Subcutaneous abdominal adipose tissue (tissue), 5 donors: ENCODE results near the gene EIF5A.

ENCODE experiments used
- H3K27ac ChIP-seq: one replicate; pipeline ENCODE4 v1.7.0; 2013; ENCODE audit warnings: low read depth, mild to moderate bottlenecking, inconsistent platforms, low read length, moderate library complexity
- H3K27me3 ChIP-seq, 5 donors: one replicate each; pipeline ENCODE4 v1.7.0; 2013; ENCODE audit warnings: low read length in 5 of 5, inconsistent platforms in 1 of 5; ENCODE audit not compliant: control insufficient read depth in 5 of 5, insufficient read depth in 4 of 5
- H3K36me3 ChIP-seq, 5 donors: one replicate each; pipeline ENCODE4 v1.7.0; 2013; ENCODE audit warnings: low read length in 5 of 5; ENCODE audit not compliant: control insufficient read depth in 5 of 5, insufficient read depth in 5 of 5
- H3K4me1 ChIP-seq, 5 donors: one replicate each; pipeline ENCODE4 v1.7.0; 2013; ENCODE audit warnings: low read length in 5 of 5, mild to moderate bottlenecking in 3 of 5, moderate library complexity in 1 of 5; ENCODE audit not compliant: control insufficient read depth in 5 of 5, insufficient read depth in 5 of 5
- H3K4me3 ChIP-seq, 5 donors: one replicate each; pipeline ENCODE4 v1.7.0; 2013; ENCODE audit warnings: low read length in 5 of 5, low read depth in 1 of 5
- H3K9ac ChIP-seq, 5 donors: one replicate each; pipeline ENCODE4 v1.7.0; 2013; ENCODE audit warnings: low read length in 5 of 5, mild to moderate bottlenecking in 4 of 5, moderate library complexity in 3 of 5
- H3K9me3 ChIP-seq, 5 donors: one replicate each; pipeline ENCODE4 v1.7.0; 2013; ENCODE audit warnings: low read length in 5 of 5; ENCODE audit not compliant: control insufficient read depth in 5 of 5
- donor health status: healthy.
- donor health status: healthy.
- donor health status: healthy.
- donor health status: healthy.
- donor health status: healthy.

The EIF5A gene

DNA sequence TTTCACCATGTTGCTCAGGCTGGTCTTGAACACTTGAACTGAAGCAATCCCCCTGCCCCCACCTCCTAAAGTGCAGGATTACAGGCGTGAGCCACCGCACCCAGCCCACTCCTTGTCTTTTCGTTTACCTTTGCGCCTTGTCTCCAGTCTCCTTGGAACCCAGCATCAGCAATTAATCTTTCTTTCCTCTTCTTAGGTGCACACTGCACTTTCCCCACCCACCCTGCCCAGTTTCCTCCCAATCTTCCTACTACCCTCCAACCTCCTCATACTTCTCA, 43.7 kb upstream of the EIF5A start:
- Histone ChIP-seq H3K4me3 (peak overlapping the region in 1 of 5 donors; percentile 68), H3K36me3 (peaks cover 0 to 10% (median 7%) of the 10 kb centered on the region in 5 donors), H3K4me1 (peaks cover 0 to 46% (median 38%) of the 10 kb centered on the region in 5 donors), H3K9me3 (no peaks in the 10 kb centered on the region), H3K27ac (no peak overlapping the region), H3K27me3 (peaks cover 0 to 22% (median 14%) of the 10 kb centered on the region in 5 donors), H3K9ac (no peak overlapping the region)

DNA sequence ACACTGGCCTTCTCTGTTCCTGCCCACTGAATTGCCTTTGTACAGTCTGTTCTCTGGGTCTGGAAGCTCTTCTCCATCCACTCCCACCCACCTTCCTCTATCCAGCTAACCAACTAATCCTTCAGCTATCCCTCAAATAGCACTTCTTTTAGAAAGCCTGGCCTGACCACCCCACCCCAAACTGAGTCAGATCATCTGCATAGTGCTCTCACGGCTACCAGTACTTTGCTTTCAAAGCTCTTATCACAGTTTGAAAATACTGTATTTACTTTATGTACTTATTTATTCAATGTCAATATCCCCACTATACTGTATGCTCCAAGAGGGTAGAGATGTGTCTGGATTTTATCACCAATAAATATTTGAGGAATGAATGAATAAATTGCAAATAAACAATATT, 40.6 kb upstream of the EIF5A start:
- peaks cover 0 to 19% (median 14%) of the 10 kb centered on the region in 5 donors for H3K27me3 ChIP-seq
- H3K4me3 ChIP-seq: no peak overlapping the region
- H3K9me3 ChIP-seq: no peaks in the 10 kb centered on the region
- peaks cover 0 to 29% (median 21%) of the 10 kb centered on the region in 5 donors for H3K4me1 ChIP-seq
- H3K27ac ChIP-seq: no peak overlapping the region
- H3K9ac ChIP-seq: no peak overlapping the region
- H3K36me3 ChIP-seq: no peaks in the 10 kb centered on the region

DNA sequence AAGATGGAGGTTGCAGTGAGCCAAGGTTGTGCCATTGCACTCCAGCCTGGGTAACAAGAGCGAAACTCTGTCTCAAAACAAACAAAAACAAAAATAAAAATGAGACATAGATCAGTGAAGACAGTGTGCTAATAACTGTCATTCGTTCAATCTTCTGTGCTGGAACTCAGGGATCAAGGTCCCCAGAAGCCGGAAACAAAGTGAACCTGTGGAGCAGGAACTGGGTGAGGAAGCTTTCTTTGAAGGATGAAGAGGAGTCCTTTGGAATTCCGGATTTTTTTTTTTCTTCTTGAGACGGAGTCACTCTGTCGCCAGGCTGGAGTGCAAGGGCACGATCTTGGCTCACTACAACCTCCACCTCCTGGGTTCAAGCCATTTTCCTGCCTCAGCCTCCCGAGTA, 28.0 kb upstream of the EIF5A start:
- Histone ChIP-seq H3K27me3 (peaks cover 0 to 15% (median 0%) of the 10 kb centered on the region in 5 donors), H3K9me3 (no peaks in the 10 kb centered on the region), H3K9ac (no peak overlapping the region), H3K36me3 (peaks cover 0 to 9% (median 6%) of the 10 kb centered on the region in 5 donors), H3K4me1 (peaks cover 7 to 47% (median 30%) of the 10 kb centered on the region in 5 donors), H3K4me3 (no peak overlapping the region), H3K27ac (no peak overlapping the region)

DNA sequence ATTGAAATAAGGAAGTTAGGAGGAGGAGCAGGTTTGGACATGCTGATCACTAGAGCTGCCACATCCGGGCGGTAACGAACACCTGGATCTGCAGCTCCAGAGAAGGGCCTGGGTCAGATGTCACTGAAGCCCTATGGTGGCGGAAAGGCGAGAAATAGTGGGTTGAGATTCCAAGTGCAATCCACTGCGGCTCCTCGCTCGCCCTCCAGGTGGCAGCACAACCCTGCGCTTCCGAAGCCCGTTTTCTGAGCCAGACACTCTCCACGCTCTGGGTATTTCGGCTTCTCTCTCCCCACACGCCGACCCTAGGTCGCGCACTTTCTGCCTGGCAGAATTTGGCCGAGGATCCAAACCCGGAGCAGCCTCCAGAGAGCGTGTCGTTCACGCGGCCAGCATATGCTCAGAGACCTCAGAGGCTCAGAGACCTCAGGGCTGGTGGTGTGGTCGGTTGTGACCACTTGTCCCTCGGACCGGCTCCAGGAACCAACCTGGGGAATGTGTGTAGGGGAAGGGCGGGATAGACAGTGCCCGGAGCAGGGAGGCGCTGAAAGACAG, 26.8 kb upstream of the EIF5A start:
- Histone ChIP-seq H3K9me3 (no peaks in the 10 kb centered on the region), H3K4me3 (peak overlapping the region in 4 of 5 donors; percentile 54 to 69 (median 61)), H3K9ac (peak overlapping the region in 4 of 5 donors; percentile 28 to 70 (median 62)), H3K36me3 (peaks cover 0 to 20% (median 17%) of the 10 kb centered on the region in 5 donors), H3K27ac (peak overlapping the region; percentile 90), H3K4me1 (peaks cover 7 to 55% (median 30%) of the 10 kb centered on the region in 5 donors), H3K27me3 (peaks cover 0 to 15% (median 0%) of the 10 kb centered on the region in 5 donors)

DNA sequence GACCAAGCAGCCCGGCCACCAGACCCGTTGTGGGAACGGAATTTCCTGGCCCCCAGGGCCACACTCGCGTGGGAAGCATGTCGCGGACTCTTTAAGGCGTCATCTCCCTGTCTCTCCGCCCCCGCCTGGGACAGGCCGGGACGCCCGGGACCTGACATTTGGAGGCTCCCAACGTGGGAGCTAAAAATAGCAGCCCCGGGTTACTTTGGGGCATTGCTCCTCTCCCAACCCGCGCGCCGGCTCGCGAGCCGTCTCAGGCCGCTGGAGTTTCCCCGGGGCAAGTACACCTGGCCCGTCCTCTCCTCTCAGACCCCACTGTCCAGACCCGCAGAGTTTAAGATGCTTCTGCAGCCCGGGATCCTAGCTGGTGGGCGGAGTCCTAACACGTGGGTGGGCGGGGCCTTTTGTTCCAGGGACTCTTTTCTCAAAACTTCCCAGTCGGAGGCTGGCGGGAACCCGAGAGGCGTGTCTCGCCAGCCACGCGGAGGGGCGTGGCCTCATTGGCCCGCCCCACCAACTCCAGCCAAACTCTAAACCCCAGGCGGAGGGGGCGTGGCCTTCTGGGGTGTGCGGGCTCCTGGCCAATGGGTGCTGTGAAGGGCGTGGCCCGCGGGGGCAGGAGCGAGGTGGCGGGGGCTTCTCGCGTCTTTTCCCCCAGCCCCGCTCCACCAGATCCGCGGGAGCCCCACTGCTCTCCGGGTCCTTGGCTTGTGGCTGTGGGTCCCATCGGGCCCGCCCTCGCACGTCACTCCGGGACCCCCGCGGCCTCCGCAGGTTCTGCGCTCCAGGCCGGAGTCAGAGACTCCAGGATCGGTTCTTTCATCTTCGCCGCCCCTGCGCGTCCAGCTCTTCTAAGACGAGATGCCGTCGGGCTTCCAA, 26.1 kb upstream of the EIF5A start, which contains the start of gene SLC2A4:
Gene SLC2A4, plus strand, starts transcription at position 645 of the 879 bp plus-strand sequence. Its CDS starts 217 bp downstream, at position 862.
- no peaks in the 10 kb centered on the region for H3K9me3 ChIP-seq
- H3K4me3 ChIP-seq: peak within 1 kb of the TSS; percentile 54 to 69 (median 68)
- H3K4me1 ChIP-seq: peaks cover 7 to 61% (median 30%) of the 10 kb centered on the region in 5 donors
- H3K27ac ChIP-seq: peak within 1 kb of the TSS; percentile 90
- H3K27me3 ChIP-seq: peaks cover 0 to 15% (median 0%) of the 10 kb centered on the region in 5 donors
- peak within 1 kb of the TSS; percentile 28 to 77 (median 55) for H3K9ac ChIP-seq
- peaks cover 0 to 28% (median 24%) of the 10 kb centered on the region in 5 donors for H3K36me3 ChIP-seq

DNA sequence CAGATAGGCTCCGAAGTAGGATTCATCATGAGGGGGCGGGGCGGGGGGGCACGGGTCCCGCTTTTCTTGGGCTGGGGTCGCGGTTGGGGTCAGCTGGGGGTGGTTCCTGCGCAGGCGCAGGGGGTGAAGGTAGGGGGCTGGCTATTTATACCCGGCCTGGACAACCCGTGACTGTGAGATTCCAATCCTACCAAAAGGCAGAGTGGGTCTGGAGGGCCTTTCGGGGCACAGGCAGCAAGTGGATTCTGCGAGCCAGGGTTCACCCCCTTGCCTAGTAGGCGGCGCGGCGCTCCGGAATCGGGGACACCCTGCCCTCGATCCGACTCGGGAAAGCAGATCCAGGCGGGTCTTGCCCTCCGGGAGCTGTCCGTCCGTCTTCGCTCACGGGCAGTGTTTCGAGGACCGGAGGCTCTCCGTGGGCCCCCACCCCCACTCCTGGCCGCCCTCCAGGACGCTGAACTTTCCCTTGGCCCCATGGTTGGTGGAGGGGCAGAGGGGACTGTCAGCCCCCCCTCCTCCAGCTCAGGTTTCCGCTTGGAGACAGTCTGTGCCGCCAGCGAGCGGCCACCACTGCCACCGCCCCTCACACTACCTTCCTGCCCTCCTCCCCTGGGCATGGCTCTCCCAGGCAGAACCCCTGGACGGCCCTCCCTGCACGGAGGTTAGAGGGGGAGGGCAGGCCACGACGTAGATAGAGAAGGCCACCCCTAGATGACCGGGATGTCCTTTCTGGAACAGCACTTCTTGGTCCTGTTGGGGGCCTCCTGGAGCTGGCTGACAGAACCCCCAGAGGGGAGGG, 25.3 kb upstream of the EIF5A start:
- Histone ChIP-seq H3K4me1 (peaks cover 7 to 61% (median 30%) of the 10 kb centered on the region in 5 donors), H3K9ac (peak overlapping the region in 4 of 5 donors; percentile 23 to 77 (median 61))

DNA sequence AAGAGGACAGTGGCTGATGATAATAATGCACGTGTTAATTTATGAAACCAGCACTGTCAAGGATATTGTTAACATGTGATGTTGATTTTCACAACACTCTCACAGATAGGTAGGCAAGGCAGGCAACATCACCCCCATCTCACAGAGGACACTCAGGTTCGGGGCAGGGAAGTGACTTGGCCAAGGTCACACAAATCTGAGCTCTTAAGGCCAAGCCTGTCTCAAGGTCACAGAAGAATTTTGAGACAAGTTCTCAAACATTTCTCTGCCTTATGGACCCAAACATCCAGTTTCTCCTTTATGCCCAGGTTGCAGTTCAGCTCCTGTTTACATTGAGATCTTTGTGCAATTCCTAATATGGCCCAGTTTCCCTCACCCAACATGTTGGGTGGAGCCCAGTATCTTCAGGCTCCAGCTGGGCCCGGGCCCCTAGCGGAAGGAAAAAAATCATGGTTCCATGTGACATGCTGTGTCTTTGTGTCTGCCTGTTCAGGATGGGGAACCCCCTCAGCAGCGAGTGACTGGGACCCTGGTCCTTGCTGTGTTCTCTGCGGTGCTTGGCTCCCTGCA, 24.6 kb upstream of the EIF5A start:
- H3K9ac ChIP-seq: peak overlapping the region in 3 of 5 donors; percentile 23 to 77 (median 70)
- H3K4me3 ChIP-seq: peak overlapping the region; percentile 54 to 69 (median 68)
- peak overlapping the region; percentile 90 for H3K27ac ChIP-seq
- H3K27me3 ChIP-seq: peaks cover 0 to 15% (median 0%) of the 10 kb centered on the region in 5 donors
- H3K9me3 ChIP-seq: no peaks in the 10 kb centered on the region
- peaks cover 0 to 38% (median 31%) of the 10 kb centered on the region in 5 donors for H3K36me3 ChIP-seq
- peaks cover 7 to 61% (median 30%) of the 10 kb centered on the region in 5 donors for H3K4me1 ChIP-seq

More for the DNA sequence above, 25.3 kb upstream of the EIF5A start:
- H3K27me3 ChIP-seq: peaks cover 0 to 15% (median 0%) of the 10 kb centered on the region in 5 donors
- H3K9me3 ChIP-seq: no peaks in the 10 kb centered on the region
- H3K36me3 ChIP-seq: peaks cover 0 to 33% (median 28%) of the 10 kb centered on the region in 5 donors
- H3K27ac ChIP-seq: peak overlapping the region; percentile 90
- peak overlapping the region; percentile 54 to 69 (median 68) for H3K4me3 ChIP-seq

DNA sequence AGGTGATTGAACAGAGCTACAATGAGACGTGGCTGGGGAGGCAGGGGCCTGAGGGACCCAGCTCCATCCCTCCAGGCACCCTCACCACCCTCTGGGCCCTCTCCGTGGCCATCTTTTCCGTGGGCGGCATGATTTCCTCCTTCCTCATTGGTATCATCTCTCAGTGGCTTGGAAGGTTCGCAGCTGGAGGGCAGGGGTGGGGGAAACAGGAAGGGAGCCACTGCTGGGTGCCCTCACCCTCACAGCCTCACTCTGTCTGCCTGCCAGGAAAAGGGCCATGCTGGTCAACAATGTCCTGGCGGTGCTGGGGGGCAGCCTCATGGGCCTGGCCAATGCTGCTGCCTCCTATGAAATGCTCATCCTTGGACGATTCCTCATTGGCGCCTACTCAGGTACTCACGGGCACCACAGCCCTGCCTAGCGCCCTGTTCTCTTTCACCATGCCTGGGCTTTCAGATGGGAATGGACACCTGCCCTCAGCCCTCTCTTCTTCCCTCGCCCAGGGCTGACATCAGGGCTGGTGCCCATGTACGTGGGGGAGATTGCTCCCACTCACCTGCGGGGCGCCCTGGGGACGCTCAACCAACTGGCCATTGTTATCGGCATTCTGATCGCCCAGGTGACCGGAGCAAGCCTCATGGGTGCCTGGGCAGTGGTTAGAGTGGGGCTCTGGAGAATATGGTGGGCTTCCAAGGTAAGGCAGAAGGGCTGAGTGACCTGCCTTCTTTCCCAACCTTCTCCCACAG, 23.8 kb upstream of the EIF5A start:
- Histone ChIP-seq H3K27ac (peak overlapping the region; percentile 90), H3K27me3 (peaks cover 0 to 15% (median 0%) of the 10 kb centered on the region in 5 donors), H3K4me3 (peak overlapping the region in 3 of 5 donors; percentile 65 to 69 (median 68)), H3K9me3 (no peaks in the 10 kb centered on the region), H3K36me3 (peaks cover 0 to 39% (median 31%) of the 10 kb centered on the region in 5 donors), H3K4me1 (peaks cover 7 to 61% (median 30%) of the 10 kb centered on the region in 5 donors), H3K9ac (peak overlapping the region in 1 of 5 donors; percentile 53)

DNA sequence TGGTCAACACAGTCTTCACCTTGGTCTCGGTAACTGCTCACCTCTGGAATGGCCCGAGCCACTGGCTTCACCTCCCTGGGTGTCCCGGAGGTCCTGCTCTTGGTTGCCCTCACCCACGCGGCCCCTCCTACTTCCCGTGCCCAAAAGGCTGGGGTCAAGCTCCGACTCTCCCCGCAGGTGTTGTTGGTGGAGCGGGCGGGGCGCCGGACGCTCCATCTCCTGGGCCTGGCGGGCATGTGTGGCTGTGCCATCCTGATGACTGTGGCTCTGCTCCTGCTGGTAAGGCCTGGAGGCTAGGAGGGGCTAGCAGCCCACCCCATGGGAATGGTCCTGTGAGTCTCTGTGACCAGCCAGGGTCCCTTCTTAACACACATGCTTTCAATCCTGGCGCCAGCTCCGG, 22.5 kb upstream of the EIF5A start:
- peak overlapping the region in 1 of 5 donors; percentile 47 for H3K9ac ChIP-seq

More for the DNA sequence above, 22.5 kb upstream of the EIF5A start:
- H3K4me3 ChIP-seq: no peak overlapping the region
- no peaks in the 10 kb centered on the region for H3K9me3 ChIP-seq
- H3K27ac ChIP-seq: no peak overlapping the region
- peaks cover 0 to 15% (median under 1%) of the 10 kb centered on the region in 5 donors for H3K27me3 ChIP-seq
- H3K36me3 ChIP-seq: peaks cover 0 to 39% (median 31%) of the 10 kb centered on the region in 5 donors
- peaks cover 7 to 65% (median 32%) of the 10 kb centered on the region in 5 donors for H3K4me1 ChIP-seq
